Ramos (cell line): ENCODE data around the gene TAPT1.

Experiments used
- in situ Hi-C: fragments of 300-500 bp; cut with MboI; formaldehyde crosslinking; loops from one replicate; pipeline ENCODE4 v1.14.3; 2022; ENCODE audit warnings: low sequenced_read_pairs; ENCODE audit not compliant: unreplicated experiment

TAPT1 gene

GRCh38 chr4:16225863-16226815 is at the start of gene TAPT1:
TSS of gene TAPT1 (minus strand) at chr4:16226471. CDS start at chr4:16226457, 14 bp downstream.
- in situ Hi-C loops, result loop anchor here (25.0 kb wide), 2 partner anchors 439 to 814 kb away; partner anchors contain the start of gene CD38

DNA sequence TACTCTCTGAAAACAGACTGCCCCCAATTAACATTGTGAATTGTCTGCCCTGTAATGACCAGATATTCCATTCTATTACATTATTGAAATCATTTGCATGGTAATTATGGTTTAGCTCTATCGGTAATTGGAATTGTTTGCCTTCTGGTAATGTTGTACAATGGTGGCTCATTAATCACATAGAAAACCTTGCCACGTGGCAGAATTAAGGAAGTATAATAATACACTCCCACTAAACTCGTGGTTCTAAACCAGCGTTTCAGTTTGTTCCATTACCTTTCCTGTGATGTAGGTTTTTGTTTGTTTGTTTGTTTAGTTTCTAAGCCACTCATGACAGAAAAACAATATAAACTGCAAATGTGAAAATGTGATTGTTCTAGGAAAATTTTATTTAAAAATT is 45.1 kb upstream of the TAPT1 start:
- in situ Hi-C loops, result no loop called here

DNA sequence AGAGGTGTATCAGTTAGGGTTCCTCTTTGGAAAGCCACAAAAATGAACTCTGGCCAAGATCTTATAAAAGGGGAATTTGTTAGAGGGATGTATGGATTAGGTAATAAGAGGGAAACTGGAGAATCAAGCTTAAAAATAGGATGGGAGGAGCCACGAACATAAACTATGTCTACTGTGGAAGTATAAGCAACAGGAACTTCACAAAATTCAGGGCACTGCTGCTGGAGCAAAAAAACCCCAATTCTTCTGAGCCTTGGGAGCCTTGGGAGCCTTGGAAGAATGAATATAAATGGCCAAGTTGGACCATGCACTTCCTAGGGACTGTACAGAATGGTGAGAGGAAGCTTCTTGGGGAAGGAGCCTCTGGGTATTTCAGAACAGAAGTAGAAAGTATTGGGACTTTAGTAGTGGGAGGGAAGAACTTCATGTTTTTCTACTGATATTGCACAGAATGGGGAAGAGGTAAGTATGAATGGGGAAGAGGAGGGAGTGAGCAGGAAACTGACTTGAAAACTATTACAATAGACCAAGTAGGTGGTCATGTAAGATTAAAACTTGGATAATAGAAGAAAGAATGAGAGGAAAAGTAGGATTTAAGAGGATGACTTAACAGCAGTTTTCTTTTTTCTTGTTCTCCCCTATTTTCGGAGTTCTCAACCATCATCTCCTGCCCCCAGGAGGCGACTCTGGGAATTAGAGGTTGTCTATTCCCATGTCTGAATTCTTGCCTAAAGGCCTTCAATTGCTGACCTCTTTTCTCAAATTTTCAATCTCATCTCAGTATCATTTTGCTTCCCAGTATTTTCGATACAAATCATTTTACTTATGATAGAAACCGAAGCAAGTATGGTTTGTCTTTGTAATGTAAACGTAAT is 44.4 kb upstream of the TAPT1 start:
- in situ Hi-C loops, result no loop called here

- in situ Hi-C loops, result loop anchor here (5.0 kb wide), 1 partner anchor 238 kb away; no protein-coding TSS in a partner anchor
Measured at GRCh38 chr4:16269742-16270453, 43.6 kb upstream of the TAPT1 start.

DNA sequence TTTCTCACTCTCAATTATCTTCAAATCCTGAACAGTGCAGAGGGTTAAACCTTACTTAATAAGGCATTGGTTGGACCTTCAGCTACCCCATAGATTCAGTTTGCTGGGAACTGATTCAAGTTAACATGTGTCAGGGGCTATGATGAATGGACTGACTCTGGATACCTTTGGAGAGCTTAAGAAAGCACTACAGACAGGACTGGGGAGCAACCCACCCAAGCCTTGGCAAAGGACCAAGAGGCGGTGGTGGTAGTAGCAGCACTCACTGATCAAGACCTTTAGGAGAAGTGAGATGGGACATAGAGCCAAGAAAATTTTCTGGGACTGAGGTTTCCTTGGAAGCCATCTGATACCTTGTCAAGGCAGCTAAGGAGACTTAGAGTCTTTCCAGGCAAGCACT is 43.0 kb upstream of the TAPT1 start:
- in situ Hi-C loops, result loop anchor here (5.0 kb wide), 1 partner anchor 237 kb away; no protein-coding TSS in a partner anchor

GRCh38 chr4:16268290-16268689 is 42.0 kb upstream of the TAPT1 start:
- in situ Hi-C loops, result loop anchor here (5.0 kb wide), 1 partner anchor 236 kb away; no protein-coding TSS in a partner anchor

GRCh38 chr4:16267639-16268038 is 41.4 kb upstream of the TAPT1 start:
- in situ Hi-C loops, result loop anchor here (5.0 kb wide), 1 partner anchor 235 kb away; no protein-coding TSS in a partner anchor

DNA sequence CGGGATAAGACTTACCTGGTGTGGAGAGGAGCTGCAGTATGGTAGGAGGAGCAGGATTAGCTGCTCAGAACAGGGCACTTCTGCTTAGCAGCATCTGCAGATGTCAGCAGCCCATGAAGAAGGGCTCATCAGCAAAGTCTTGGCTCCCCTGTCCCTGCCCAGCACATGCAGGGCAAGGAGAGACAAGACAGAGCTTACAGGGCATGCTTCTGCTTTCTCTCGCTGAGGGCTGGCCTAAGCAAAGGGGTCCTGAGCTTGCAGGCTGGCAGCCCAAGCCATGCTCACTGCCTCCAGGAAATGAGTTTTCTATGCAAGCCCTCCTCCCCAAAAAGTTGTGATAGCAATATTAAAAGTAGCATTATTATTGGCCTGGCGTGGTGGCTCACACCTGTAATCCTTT is 39.5 kb upstream of the TAPT1 start:
- in situ Hi-C loops, result loop anchor here (5.0 kb wide), 1 partner anchor 234 kb away; no protein-coding TSS in a partner anchor

DNA sequence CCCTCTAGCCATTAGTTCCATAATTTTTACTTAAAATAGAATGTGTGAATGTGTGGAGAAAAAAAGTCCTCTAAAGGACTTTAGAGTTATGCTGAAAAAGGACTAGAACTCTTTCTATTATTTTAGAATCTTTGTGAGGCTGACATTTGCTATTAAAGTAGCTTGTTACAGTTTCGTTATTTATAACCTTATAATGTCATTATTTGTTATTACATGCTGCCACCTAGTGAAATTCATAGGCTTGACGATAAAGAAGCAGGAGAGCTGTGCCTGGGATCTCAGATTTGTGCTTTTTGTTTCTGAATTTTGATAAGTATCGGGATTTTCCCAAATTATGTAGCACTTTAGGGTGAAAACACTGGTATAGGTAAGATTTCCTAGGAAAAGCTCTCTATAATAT is 38.5 kb upstream of the TAPT1 start:
- in situ Hi-C loops, result loop anchor here (5.0 kb wide), 1 partner anchor 232 kb away; no protein-coding TSS in a partner anchor

DNA sequence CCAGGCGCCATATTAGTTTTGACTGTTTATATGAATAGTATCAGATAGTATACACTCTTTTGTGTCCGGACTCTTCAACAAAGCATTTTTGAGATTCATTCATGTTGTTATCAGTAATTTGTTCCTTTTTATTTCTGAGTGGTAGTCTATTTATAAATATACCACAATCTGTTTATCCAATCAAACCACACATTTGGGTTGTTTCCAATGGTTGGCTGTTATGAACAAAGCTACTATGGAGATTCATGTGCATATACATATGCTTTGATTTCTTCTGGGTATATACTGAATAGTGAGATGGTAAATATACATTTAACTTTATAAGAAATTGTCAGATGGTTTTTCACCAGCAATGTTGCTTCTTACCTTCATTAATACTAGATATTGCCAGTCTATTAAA is 36.8 kb upstream of the TAPT1 start:
- in situ Hi-C loops, result no loop called here

GRCh38 chr4:16262188-16262587 is 35.9 kb upstream of the TAPT1 start:
- in situ Hi-C loops, result no loop called here

- in situ Hi-C loops, result no loop called here
Measured at GRCh38 chr4:16261313-16261878, 35.1 kb upstream of the TAPT1 start.

DNA sequence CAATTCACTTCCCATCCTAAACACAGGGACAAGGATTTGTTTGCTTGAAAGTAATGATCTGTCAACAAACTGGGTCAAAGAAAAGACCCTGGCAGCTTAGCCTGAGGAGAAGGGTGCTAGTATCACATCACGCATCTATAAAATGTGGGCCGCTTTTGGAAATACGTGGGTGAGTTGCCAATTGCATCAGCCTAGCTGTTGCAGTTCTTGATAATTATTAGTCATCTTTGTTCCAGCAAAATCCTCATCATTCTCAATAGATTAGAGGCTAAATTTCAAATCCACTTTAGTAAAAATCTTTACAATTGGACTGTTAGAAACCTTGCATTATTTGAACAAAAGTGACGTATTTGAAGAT is 33.6 kb upstream of the TAPT1 start:
- in situ Hi-C loops, result no loop called here

DNA sequence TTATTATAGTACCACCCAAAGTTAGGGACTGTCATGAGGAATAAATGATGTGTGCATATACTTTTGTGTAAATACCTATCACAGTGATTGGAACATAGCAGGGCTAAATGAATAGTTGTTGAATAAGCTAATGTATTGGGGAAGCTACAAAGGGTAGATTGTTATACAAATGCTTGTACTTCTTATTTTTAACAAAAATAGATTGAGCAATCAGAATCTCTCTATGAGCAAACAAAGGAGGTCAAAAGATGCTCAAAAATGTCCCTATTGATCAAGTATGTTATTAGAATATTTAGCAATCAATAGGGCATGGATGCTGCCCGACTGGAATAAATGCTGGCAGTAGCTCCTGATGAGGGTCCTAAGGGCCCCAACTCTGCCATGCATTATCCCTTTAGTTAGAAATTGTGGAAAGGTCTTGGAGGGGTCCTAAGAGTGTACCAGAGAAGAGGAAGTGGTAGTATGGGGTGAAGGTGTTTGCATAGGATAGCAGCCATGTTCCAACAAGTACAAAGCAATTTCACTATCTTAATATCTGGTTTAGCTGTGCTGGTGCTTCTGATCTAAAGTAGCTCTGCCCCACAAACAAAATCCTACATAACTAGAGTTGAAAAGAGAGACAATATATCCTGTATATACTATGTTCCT is 33.1 kb upstream of the TAPT1 start:
- in situ Hi-C loops, result no loop called here

DNA sequence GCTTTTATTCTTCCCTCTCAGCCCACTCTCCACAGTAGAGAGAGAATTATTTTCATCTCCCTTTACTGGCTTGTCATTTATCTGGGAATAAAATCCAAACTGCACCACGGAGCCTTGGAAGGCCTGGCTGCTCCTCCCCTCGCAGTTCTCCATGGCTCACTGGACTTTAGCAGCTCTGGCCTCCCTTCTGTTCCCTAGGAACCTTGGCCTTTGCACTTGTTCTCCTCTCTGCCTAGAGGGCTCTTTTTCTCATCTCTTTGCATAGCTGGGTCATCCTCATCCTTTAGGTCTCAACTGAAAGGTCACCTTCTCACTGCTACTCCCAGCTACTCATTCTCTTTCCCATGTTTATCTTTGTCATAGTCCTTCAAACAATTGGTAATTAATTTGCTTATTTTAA is 31.3 kb upstream of the TAPT1 start:
- in situ Hi-C loops, result no loop called here

GRCh38 chr4:16256343-16256742 is 30.1 kb upstream of the TAPT1 start:
- in situ Hi-C loops, result no loop called here

GRCh38 chr4:16255730-16256129 is 29.5 kb upstream of the TAPT1 start:
- in situ Hi-C loops, result no loop called here

DNA sequence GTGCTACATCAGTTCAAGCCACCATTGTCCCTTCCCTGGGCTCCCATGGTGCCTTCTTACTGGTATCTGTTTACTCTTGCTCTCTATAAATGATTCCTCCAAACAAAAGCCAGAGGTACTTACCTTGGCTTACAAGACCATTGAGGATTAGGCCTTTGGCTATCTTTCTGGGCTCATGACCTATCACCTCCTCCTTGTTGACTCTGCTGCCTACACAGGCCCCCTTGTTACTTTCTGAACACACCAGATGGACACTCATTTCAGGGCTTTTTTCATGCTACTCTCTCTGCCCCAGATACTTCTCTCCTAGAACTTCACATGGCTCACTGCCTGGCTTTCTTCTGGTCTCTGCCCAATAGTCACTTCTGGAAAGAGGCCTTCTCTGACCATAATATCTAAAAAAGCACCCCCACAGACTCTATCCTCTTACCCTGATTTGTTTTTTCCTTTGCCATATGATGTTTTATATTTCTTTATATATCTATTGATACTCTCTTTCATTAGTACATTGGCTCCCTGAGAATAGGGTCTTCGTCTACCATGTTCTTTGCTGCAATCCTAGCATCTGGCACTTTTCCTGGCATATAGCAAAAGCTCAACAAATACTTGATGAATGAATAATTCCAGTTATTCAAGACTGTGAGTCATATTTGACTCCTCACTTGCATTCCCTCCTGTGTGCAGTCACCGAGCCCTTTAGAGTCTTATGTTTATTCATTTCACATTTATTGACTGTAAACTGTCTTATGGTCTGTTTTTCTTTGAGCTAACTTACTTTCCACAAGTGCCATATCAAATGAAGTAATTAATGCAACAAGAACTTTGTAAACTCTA is 27.1 kb upstream of the TAPT1 start:
- in situ Hi-C loops, result no loop called here
